ENCODE measurements around the gene STK24. TPM values are rescaled to one million over a fixed set of nuclear protein-coding genes. Genes with fewer than 3 reads are reported as not detected.
A peak's percentile ranks its signal among the peaks of the same experiment; 100 is the strongest.

The STK24 gene
- total RNA-seq, 4 donors from 2014 or later = 28.7 to 68.4 (median 49.4) TPM

DNA sequence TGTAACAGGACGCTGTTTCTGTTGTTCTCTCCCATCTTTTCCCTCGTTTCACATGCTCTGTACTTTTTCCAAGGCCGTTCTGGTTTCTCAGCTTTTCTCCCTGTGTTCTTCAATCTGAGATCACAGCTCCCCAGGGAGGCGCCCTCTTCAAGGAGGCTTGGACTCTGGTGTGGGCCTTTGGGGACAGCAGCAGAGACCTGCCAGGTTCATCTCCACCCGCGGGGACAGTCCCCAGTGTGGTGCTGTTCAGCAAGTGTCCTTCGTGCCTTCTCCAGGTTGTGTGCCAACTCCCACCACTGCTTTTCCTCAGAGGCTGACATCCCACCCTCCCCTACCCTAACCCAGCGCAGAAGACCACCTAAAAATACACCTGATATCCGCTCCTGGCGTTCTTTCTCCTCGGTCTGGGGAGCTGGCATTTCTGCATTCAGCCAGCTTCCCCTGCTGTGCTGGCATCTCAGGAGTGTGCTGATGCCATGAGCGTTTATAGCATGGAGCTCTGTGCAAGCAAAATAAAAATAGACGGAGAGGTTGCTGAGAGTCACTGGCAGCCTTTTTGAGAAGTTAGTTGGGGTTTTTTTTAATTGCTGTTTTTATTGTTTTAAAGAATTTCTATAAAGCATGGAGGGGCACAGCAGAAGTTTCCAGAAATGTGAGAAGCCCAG lies 149.4 kb downstream of the STK24 start:
- DNase-seq (no peak), ATAC-seq (peak; percentile 65 to 83)
- Histone ChIP-seq H3K36me3 (no peaks in the 10 kb centered on the region), H3K4me3 (peak overlapping the region; percentile 31 to 37 (median 33)), H3K27me3 (no peaks in the 10 kb centered on the region), H3K4me1 (peaks cover 6 to 15% of the 10 kb centered on the region in 2 donors), H3K27ac (peak overlapping the region; percentile 34 to 54 (median 38)), H3K9me3 (no peaks in the 10 kb centered on the region)
- no peak for TF ChIP-seq POLR2A (IDR thresholded peaks at IDR 0.05)
- TF ChIP-seq, protein P1, sequence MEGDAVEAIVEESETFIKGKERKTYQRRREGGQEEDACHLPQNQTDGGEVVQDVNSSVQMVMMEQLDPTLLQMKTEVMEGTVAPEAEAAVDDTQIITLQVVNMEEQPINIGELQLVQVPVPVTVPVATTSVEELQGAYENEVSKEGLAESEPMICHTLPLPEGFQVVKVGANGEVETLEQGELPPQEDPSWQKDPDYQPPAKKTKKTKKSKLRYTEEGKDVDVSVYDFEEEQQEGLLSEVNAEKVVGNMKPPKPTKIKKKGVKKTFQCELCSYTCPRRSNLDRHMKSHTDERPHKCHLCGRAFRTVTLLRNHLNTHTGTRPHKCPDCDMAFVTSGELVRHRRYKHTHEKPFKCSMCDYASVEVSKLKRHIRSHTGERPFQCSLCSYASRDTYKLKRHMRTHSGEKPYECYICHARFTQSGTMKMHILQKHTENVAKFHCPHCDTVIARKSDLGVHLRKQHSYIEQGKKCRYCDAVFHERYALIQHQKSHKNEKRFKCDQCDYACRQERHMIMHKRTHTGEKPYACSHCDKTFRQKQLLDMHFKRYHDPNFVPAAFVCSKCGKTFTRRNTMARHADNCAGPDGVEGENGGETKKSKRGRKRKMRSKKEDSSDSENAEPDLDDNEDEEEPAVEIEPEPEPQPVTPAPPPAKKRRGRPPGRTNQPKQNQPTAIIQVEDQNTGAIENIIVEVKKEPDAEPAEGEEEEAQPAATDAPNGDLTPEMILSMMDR (IDR thresholded peaks at IDR 0.05 in 4 of 5, conservative IDR thresholded peaks at IDR 0.05 in 1 of 5) = no peak
- intact Hi-C loops (cut with DNase I; ENCODE audit: low total_unique reads) (no loop called here), in situ Hi-C loops (cut with MboI; ENCODE audit: low sequenced_read_pairs in 4 of 4) (no loop called here)

GRCh38 chr13:98423417-98423816 lies 153.5 kb downstream of the STK24 start:
- no peaks in the 10 kb centered on the region for H3K9me3 ChIP-seq
- TF ChIP-seq, protein P1 (IDR thresholded peaks at IDR 0.05 in 4 of 5, conservative IDR thresholded peaks at IDR 0.05 in 1 of 5) = no peak
- no peak for TF ChIP-seq POLR2A (IDR thresholded peaks at IDR 0.05)
- intact Hi-C loops (cut with DNase I; ENCODE audit: low total_unique reads) = no loop called here
- peaks cover 6 to 15% of the 10 kb centered on the region in 2 donors for H3K4me1 ChIP-seq
- no peak for DNase-seq
- H3K4me3 ChIP-seq = no peak overlapping the region
- in situ Hi-C loops (cut with MboI; ENCODE audit: low sequenced_read_pairs in 4 of 4) = loop anchor here in 1 of 4 donors (25.0 kb wide), 1 partner anchor 561 kb away; no protein-coding TSS in a partner anchor
- no peak overlapping the region for H3K27ac ChIP-seq
- no peaks in the 10 kb centered on the region for H3K27me3 ChIP-seq
- no peak for ATAC-seq
- no peaks in the 10 kb centered on the region for H3K36me3 ChIP-seq

GRCh38 chr13:98422046-98422445 lies 154.9 kb downstream of the STK24 start:
- intact Hi-C loops (cut with DNase I; ENCODE audit: low total_unique reads) = no loop called here
- peaks cover 0 to 3% of the 10 kb centered on the region in 2 donors for H3K4me1 ChIP-seq
- H3K27me3 ChIP-seq = no peaks in the 10 kb centered on the region
- in situ Hi-C loops (cut with MboI; ENCODE audit: low sequenced_read_pairs in 4 of 4) = loop anchor here in 1 of 4 donors (25.0 kb wide), 1 partner anchor 560 kb away; no protein-coding TSS in a partner anchor
- no peaks in the 10 kb centered on the region for H3K36me3 ChIP-seq
- ATAC-seq = no peak
- no peaks in the 10 kb centered on the region for H3K9me3 ChIP-seq
- DNase-seq = no peak
- no peak overlapping the region for H3K27ac ChIP-seq
- H3K4me3 ChIP-seq = no peak overlapping the region
- no peak for TF ChIP-seq POLR2A (IDR thresholded peaks at IDR 0.05)
- TF ChIP-seq, protein P1 (IDR thresholded peaks at IDR 0.05 in 4 of 5, conservative IDR thresholded peaks at IDR 0.05 in 1 of 5) = no peak

DNA sequence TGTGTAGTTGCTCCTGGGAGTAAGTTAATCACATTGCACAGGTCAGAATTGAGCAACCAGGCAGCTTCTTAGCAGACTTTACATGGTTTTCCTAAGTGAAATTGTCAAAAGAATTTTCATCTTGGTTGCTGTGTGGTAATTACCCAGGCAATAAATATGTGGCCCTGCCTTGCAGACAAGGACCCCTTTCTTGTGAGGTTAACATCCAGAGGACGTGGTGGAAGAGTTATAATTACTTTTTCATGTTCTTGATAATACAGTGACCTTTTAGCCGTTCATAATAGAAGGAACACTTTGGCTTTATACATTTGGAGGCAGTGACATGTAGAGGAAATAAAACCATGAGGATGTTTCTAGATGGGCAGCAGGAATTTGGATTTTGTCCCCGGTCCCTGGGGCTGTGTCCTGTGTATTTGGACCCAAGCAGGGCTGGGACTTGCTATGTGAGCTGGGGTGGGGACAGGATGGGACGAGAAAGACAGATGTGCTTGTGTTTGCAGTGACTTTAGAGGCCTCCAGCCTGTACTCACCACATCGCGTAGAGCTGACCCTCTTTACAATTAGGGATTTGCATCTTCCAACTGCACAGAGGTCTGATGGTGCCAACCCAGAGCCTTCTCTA lies 156.2 kb downstream of the STK24 start:
- intact Hi-C loops (cut with DNase I; ENCODE audit: low total_unique reads) = no loop called here
- in situ Hi-C loops (cut with MboI; ENCODE audit: low sequenced_read_pairs in 4 of 4) = loop anchor here in 1 of 4 donors (25.0 kb wide), 1 partner anchor 558 kb away; no protein-coding TSS in a partner anchor
- no peaks in the 10 kb centered on the region for H3K27me3 ChIP-seq

More for the DNA sequence above, 156.2 kb downstream of the STK24 start:
- H3K4me3 ChIP-seq = no peak overlapping the region
- no peak for TF ChIP-seq POLR2A (IDR thresholded peaks at IDR 0.05)
- TF ChIP-seq, protein P1 (IDR thresholded peaks at IDR 0.05 in 4 of 5, conservative IDR thresholded peaks at IDR 0.05 in 1 of 5) = no peak
- no peak overlapping the region for H3K27ac ChIP-seq
- no peak for DNase-seq
- H3K4me1 ChIP-seq = peaks cover 4 to 6% of the 10 kb centered on the region in 2 donors
- ATAC-seq = no peak
- no peaks in the 10 kb centered on the region for H3K36me3 ChIP-seq
- no peaks in the 10 kb centered on the region for H3K9me3 ChIP-seq

All from gastrocnemius medialis (tissue), 4 donors.